Urinary bladder (tissue), 4 donors: ENCODE data around the gene CKMT1B. TPM values are rescaled to one million over a fixed set of nuclear protein-coding genes. Genes with fewer than 3 reads are reported as not detected.
"Not testable (repeated sequence)": the region's sequence is repeated elsewhere in the genome, so short reads cannot be mapped to it uniquely, and the experiment has no call there.

ENCODE experiments used
- DNase-seq: peaks from one replicate; pipeline ENCODE4 v3.0.0-alpha.2; 2015; ENCODE audit errors: extremely low spot score
- H3K27ac ChIP-seq: one replicate; pipeline ENCODE4 v1.5.1; 2013; ENCODE audit warnings: low read depth, mild to moderate bottlenecking, moderate library complexity
- H3K36me3 ChIP-seq: one replicate; pipeline ENCODE4 v1.6.1; 2013; ENCODE audit warnings: mild to moderate bottlenecking, moderate library complexity; ENCODE audit not compliant: insufficient read depth
- H3K4me1 ChIP-seq: one replicate; pipeline ENCODE4 v1.6.1; 2013; ENCODE audit warnings: mild to moderate bottlenecking, moderate library complexity; ENCODE audit not compliant: insufficient read depth
- H3K4me3 ChIP-seq: one replicate; pipeline ENCODE4 v1.5.1; 2013; ENCODE audit warnings: low read depth, low read length
- WGBS: extraction: QIAGEN DNeasy Blood & Tissue Kit; methylation state at CpG from one replicate; pipeline ENCODE4 v1.1.7; 2013; 5-methylcytosine and 5-hydroxymethylcytosine counted together
- polyA plus RNA-seq: library from polyadenylated mRNA; stranded (reverse); fragments of 200-250 nt; gene quantifications from one replicate; pipeline ENCODE4 v1.2.3, GENCODE V29; 2013
- small RNA-seq: library from RNA; depleted of rRNA; stranded (forward); fragments of <200 nt; gene quantifications from one replicate; pipeline ENCODE3, GENCODE V24; 2014
- total RNA-seq: library from RNA; depleted of rRNA; stranded (reverse); fragments of >200 nt; gene quantifications from one replicate; pipeline ENCODE4 v1.2.3, GENCODE V29; 2014
- donor health status: healthy with polysubstance abuse.
- donor health status: healthy.

Gene CKMT1B
- total and polyA plus RNA-seq, 2 donors: 0.63 to 2.7 TPM

GRCh38 chr15:43599131-43599530 is 5.3 kb downstream of the CKMT1B start:
- not testable (repeated sequence) for H3K4me3 ChIP-seq, DNase-seq, H3K36me3 ChIP-seq, H3K4me1 ChIP-seq, H3K27ac ChIP-seq
- 91% methylated on average over 6 of the region's 6 CpGs for WGBS

- H3K4me1 ChIP-seq, H3K36me3 ChIP-seq, H3K27ac ChIP-seq, H3K4me3 ChIP-seq, DNase-seq: not testable (repeated sequence)
- no CpG with 5 or more reads among the region's 2 CpGs for WGBS
Measured at GRCh38 chr15:43600200-43600599, 6.4 kb downstream of the CKMT1B start.

GRCh38 chr15:43602233-43602632 is 8.4 kb downstream of the CKMT1B start:
- H3K36me3 ChIP-seq, H3K4me3 ChIP-seq, H3K4me1 ChIP-seq, H3K27ac ChIP-seq, DNase-seq: not testable (repeated sequence)
- 85% methylated on average over 6 of the region's 6 CpGs for WGBS

- not testable (repeated sequence) for H3K36me3 ChIP-seq, H3K27ac ChIP-seq, H3K4me1 ChIP-seq, H3K4me3 ChIP-seq, DNase-seq
- 66% methylated on average over 3 of the region's 8 CpGs for WGBS
Measured at GRCh38 chr15:43617750-43618149, 23.9 kb downstream of the CKMT1B start.

GRCh38 chr15:43618700-43619099 is 24.9 kb downstream of the CKMT1B start, which contains the start of gene STRC:
Gene STRC, minus strand, starts transcription at chr15:43618800. Its CDS starts 78 bp downstream, at chr15:43618722.
- no CpG with 5 or more reads among the region's 2 CpGs for WGBS
- H3K36me3 ChIP-seq, H3K4me3 ChIP-seq, H3K4me1 ChIP-seq, DNase-seq, H3K27ac ChIP-seq: not testable (repeated sequence)

GRCh38 chr15:43622068-43622799 is 28.4 kb downstream of the CKMT1B start:
- H3K36me3 ChIP-seq, DNase-seq, H3K4me3 ChIP-seq, H3K4me1 ChIP-seq, H3K27ac ChIP-seq: not testable (repeated sequence)
- WGBS: 57% methylated on average over 5 of the region's 7 CpGs

- no peak overlapping the region for H3K4me3 ChIP-seq
- 12% methylated on average over 5 of the region's 5 CpGs for WGBS
- no peaks in the 10 kb centered on the region for H3K36me3 ChIP-seq
- no peak for DNase-seq
- H3K27ac ChIP-seq: no peak overlapping the region
- no peaks in the 10 kb centered on the region for H3K4me1 ChIP-seq
Measured at GRCh38 chr15:43625106-43625505, 31.3 kb downstream of the CKMT1B start.

- not testable (repeated sequence) for H3K4me3 ChIP-seq, H3K36me3 ChIP-seq, DNase-seq, H3K4me1 ChIP-seq, H3K27ac ChIP-seq
Measured at GRCh38 chr15:43626937-43627336, 33.1 kb downstream of the CKMT1B start.

- H3K4me3 ChIP-seq, DNase-seq, H3K27ac ChIP-seq, H3K36me3 ChIP-seq, H3K4me1 ChIP-seq: not testable (repeated sequence)
- 86% methylated on average over 8 of the region's 8 CpGs for WGBS
Measured at GRCh38 chr15:43638464-43639204, 44.8 kb downstream of the CKMT1B start.

Small RNA genes within 50 kb of the gene (small RNA-seq; reads per million reads assigned to genes)
- gene PDIA3P2: not detected
- not detected for gene RNU6-554P
- gene RNU6-610P: not detected

Other genes with a start within 250 kb of the CKMT1B start
- gene ZSCAN29, start 223.0 kb upstream of the CKMT1B start, total RNA-seq: 24.4 TPM
- 11.9 TPM for gene ZSCAN29, start 223.0 kb upstream of the CKMT1B start, polyA plus RNA-seq
- 14.3 TPM for gene TUBGCP4, start 222.9 kb upstream of the CKMT1B start, total RNA-seq
- 9.7 TPM for gene TUBGCP4, start 222.9 kb upstream of the CKMT1B start, polyA plus RNA-seq
- gene TP53BP1, start 100.9 kb upstream of the CKMT1B start, total RNA-seq: 106 TPM
- 16.7 TPM for gene TP53BP1, start 100.9 kb upstream of the CKMT1B start, polyA plus RNA-seq
- 14.3 TPM for gene MAP1A, start 76.4 kb upstream of the CKMT1B start, total RNA-seq
- 27.3 TPM for gene MAP1A, start 76.4 kb upstream of the CKMT1B start, polyA plus RNA-seq
- gene PPIP5K1, start 3.8 kb upstream of the CKMT1B start, total RNA-seq: 20.7 TPM
- 12.2 TPM for gene PPIP5K1, start 3.8 kb upstream of the CKMT1B start, polyA plus RNA-seq
- 0.05 TPM for gene STRC, start 24.8 kb downstream of the CKMT1B start, total RNA-seq
- 0.20 TPM for gene STRC, start 24.8 kb downstream of the CKMT1B start, polyA plus RNA-seq
- gene CATSPER2, start 54.8 kb downstream of the CKMT1B start, total RNA-seq: 4.7 TPM
- 0.82 TPM for gene CATSPER2, start 54.8 kb downstream of the CKMT1B start, polyA plus RNA-seq
- 0.79 TPM for gene CKMT1A, start 99.8 kb downstream of the CKMT1B start, total RNA-seq
- gene CKMT1A, start 99.8 kb downstream of the CKMT1B start, polyA plus RNA-seq: 2.4 TPM
- gene PDIA3, start 152.4 kb downstream of the CKMT1B start, total RNA-seq: 167 TPM
- 159 TPM for gene PDIA3, start 152.4 kb downstream of the CKMT1B start, polyA plus RNA-seq
- 5.4 TPM for gene ELL3, start 182.9 kb downstream of the CKMT1B start, total RNA-seq
- 4.1 TPM for gene ELL3, start 182.9 kb downstream of the CKMT1B start, polyA plus RNA-seq
- gene SERF2, start 198.3 kb downstream of the CKMT1B start, total RNA-seq: 248 TPM
- gene SERF2, start 198.3 kb downstream of the CKMT1B start, polyA plus RNA-seq: 1,227 TPM
- gene SERINC4, start 206.2 kb downstream of the CKMT1B start, total RNA-seq: not detected
- gene SERINC4, start 206.2 kb downstream of the CKMT1B start, polyA plus RNA-seq: 0.61 TPM
- gene HYPK, start 206.6 kb downstream of the CKMT1B start, total RNA-seq: 5.3 TPM
- gene HYPK, start 206.6 kb downstream of the CKMT1B start, polyA plus RNA-seq: 11.9 TPM
- gene MFAP1, start 230.7 kb downstream of the CKMT1B start, total RNA-seq: 22.4 TPM
- 26.2 TPM for gene MFAP1, start 230.7 kb downstream of the CKMT1B start, polyA plus RNA-seq
- 17.1 TPM for gene WDR76, start 233.0 kb downstream of the CKMT1B start, total RNA-seq
- gene WDR76, start 233.0 kb downstream of the CKMT1B start, polyA plus RNA-seq: 3.1 TPM